RWPE2 (cell line): Measurements from ENCODE around the gene FAM216B.

Experiments
- ATAC-seq: fragments of 200-7000 bp; cut with Tn5 transposase; 3 replicates; pipeline ENCODE4 v1.9.1; 2021; ENCODE audit warnings: low read depth
- DNase-seq: peaks from one replicate; pipeline ENCODE4 v3.0.0-alpha.2; 2020; ENCODE audit warnings: low spot score
- H3K27ac ChIP-seq: fragments of 450-650 bp; 2 replicates; pipeline ENCODE4 v1.5.1; 2017; ENCODE audit warnings: mild to moderate bottlenecking; ENCODE audit not compliant: poor library complexity, severe bottlenecking
- H3K27me3 ChIP-seq: fragments of 250-450 bp; sonication (Bioruptor Pico); 2 replicates; pipeline ENCODE4 v1.5.1; 2021; ENCODE audit warnings: mild to moderate bottlenecking, moderate library complexity; ENCODE audit not compliant: insufficient read depth, poor library complexity, severe bottlenecking
- H3K36me3 ChIP-seq: fragments of 250-450 bp; sonication (Bioruptor Pico); 2 replicates; pipeline ENCODE4 v1.5.1; 2020; ENCODE audit warnings: low read depth, mild to moderate bottlenecking, moderate library complexity
- H3K4me1 ChIP-seq: fragments of 250-450 bp; sonication (Bioruptor Pico); 2 replicates; pipeline ENCODE4 v1.5.1; 2021; ENCODE audit warnings: mild to moderate bottlenecking, moderate library complexity; ENCODE audit not compliant: insufficient read depth, poor library complexity, severe bottlenecking
- H3K4me3 ChIP-seq: fragments of 250-450 bp; sonication (Bioruptor Pico); 2 replicates; pipeline ENCODE4 v1.5.1; 2021; ENCODE audit warnings: mild to moderate bottlenecking, moderate library complexity; ENCODE audit not compliant: severe bottlenecking
- H3K9me3 ChIP-seq: fragments of 250-450 bp; sonication (Bioruptor Pico); 2 replicates; pipeline ENCODE4 v1.5.1; 2021; ENCODE audit warnings: mild to moderate bottlenecking, moderate library complexity; ENCODE audit not compliant: severe bottlenecking
- TF ChIP-seq, protein P1 (sequence below): fragments of 450-650 bp; IDR thresholded peaks from one replicate; pipeline ENCODE4 v1.5.1; 2017; ENCODE audit warnings: mild to moderate bottlenecking, moderate library complexity; ENCODE audit not compliant: poor library complexity, severe bottlenecking

The FAM216B gene

DNA sequence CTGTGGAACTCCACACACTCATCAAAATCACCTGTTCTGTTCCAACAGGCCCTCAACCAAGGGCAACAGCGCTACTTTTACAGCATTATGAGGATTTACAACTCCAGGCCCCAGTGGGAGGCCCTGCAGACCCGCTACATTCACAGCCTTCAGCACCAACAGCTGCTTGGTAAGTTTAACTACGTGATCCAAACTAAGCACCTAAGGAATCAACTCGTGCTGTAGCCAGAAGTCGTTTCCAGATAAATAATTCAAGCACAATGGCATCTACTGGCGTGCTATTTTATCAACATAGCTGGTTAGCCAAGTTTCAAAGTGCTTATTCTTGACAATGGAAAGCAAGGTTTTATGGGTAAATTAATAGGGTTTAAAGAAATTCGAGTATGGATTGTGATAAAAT lies 5.3 kb downstream of the FAM216B start:
- no peak overlapping the region for H3K4me3 ChIP-seq
- DNase-seq (no peak), ATAC-seq (no peak)
- no peaks in the 10 kb centered on the region for H3K27me3 ChIP-seq
- no peaks in the 10 kb centered on the region for H3K36me3 ChIP-seq
- H3K4me1 ChIP-seq: no peaks in the 10 kb centered on the region
- H3K9me3 ChIP-seq: no peaks in the 10 kb centered on the region
- H3K27ac ChIP-seq: no peak overlapping the region
- TF ChIP-seq, protein P1, sequence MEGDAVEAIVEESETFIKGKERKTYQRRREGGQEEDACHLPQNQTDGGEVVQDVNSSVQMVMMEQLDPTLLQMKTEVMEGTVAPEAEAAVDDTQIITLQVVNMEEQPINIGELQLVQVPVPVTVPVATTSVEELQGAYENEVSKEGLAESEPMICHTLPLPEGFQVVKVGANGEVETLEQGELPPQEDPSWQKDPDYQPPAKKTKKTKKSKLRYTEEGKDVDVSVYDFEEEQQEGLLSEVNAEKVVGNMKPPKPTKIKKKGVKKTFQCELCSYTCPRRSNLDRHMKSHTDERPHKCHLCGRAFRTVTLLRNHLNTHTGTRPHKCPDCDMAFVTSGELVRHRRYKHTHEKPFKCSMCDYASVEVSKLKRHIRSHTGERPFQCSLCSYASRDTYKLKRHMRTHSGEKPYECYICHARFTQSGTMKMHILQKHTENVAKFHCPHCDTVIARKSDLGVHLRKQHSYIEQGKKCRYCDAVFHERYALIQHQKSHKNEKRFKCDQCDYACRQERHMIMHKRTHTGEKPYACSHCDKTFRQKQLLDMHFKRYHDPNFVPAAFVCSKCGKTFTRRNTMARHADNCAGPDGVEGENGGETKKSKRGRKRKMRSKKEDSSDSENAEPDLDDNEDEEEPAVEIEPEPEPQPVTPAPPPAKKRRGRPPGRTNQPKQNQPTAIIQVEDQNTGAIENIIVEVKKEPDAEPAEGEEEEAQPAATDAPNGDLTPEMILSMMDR: no peak

DNA sequence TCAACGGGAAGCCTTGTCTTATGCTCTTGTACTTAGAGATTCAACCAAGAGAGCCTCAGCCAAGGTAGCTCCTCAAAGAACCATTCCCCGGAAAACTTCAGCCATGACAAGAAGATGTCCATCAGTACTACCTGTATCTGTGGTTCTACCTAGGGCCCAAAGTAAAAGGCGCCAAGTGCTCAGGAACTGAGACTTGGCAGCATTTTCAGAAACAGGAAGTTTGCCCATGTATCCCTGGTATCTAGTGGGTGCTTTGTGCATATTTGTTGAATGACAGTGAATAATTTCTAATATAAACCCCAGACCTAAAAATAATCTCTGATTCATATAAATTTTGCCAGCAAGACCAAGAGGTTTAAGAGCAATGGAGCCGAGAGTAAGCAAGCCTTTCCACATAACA lies 7.2 kb downstream of the FAM216B start:
- Histone ChIP-seq H3K27me3 (no peaks in the 10 kb centered on the region), H3K4me3 (no peak overlapping the region), H3K36me3 (no peaks in the 10 kb centered on the region), H3K9me3 (no peaks in the 10 kb centered on the region), H3K27ac (no peak overlapping the region), H3K4me1 (no peaks in the 10 kb centered on the region)
- DNase-seq (no peak), ATAC-seq (no peak)
- TF ChIP-seq, protein P1: no peak

DNA sequence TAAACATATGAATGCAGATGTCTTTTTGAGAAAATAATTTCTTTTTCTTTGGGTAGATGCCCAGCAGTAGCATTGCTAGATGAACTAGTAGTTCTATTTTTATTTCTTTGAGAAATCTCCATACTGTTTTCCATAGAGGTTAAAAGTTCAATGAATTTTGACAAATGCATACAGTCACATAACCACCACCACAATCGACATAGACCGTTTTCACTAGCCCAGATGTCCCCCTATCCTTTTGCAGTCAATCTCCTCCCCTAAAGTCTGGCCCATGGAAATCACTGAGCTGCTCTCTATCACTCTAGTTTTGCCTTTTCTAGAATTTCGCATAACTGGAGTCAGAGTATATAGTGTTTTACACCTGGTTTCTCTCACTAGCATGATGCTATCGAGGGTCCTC lies 10.8 kb downstream of the FAM216B start:
- no peak for ATAC-seq
- TF ChIP-seq, protein P1: no peak

DNA sequence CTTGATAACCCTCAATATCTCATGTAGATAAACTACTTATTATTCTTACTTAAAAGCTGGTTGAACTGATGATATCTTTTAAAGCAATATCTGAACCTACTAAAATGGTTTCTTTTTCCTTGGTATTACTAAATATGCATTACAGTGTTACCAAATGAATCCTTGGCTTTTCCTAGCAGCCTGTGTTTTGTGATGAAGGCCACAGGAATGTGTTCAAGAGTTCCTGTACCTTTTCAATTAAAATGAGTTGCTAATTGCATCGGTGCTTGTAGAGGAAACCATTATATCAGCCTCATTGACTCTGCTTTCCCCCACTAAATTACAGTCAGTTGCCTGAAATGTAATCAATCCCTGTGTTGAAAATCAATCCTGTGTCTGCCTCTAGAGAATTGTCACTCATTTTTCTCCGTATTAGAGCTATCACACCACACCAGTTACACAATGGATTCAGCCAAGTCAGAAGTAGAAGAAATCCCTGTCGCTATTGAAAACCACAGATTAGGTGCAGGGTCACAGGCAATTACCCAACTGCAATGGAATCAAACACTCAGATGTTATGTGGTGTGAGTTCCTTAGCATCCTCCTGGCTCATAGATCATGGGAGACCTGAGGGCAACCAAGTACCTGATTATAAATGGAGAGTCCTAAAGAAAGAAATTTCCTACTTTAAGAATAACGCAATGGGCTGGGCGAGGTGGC lies 13.3 kb downstream of the FAM216B start:
- Histone ChIP-seq H3K4me1 (no peaks in the 10 kb centered on the region), H3K9me3 (no peaks in the 10 kb centered on the region), H3K36me3 (no peaks in the 10 kb centered on the region), H3K27ac (no peak overlapping the region), H3K4me3 (no peak overlapping the region), H3K27me3 (no peaks in the 10 kb centered on the region)
- DNase-seq (no peak), ATAC-seq (no peak)
- TF ChIP-seq, protein P1: no peak

More for the DNA sequence above, 10.8 kb downstream of the FAM216B start:
- H3K27me3 ChIP-seq: no peaks in the 10 kb centered on the region
- H3K9me3 ChIP-seq: no peaks in the 10 kb centered on the region
- no peak overlapping the region for H3K4me3 ChIP-seq
- H3K36me3 ChIP-seq: no peaks in the 10 kb centered on the region
- no peak overlapping the region for H3K27ac ChIP-seq
- no peaks in the 10 kb centered on the region for H3K4me1 ChIP-seq
- DNase-seq: no peak

DNA sequence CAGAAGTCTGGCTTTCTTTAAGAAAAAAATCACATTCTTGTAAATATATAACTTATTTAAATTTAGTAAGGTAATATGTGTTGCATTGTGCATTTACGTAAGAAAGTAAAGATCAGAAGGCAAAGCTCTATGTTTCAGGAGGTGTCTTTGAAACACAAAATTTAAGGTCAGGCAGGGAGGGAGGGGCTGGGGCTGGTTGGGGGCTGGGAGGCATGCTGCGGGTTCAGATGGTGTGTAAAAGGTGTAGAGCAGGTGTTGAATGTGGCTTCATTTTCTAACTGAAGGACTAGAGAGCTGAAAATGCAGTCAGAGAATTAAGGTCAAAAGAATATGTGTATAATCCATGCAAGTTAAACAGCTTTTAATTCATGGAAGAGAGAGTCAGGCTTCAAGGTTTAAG lies 14.3 kb downstream of the FAM216B start:
- no peak overlapping the region for H3K4me3 ChIP-seq
- TF ChIP-seq, protein P1: no peak
- no peaks in the 10 kb centered on the region for H3K9me3 ChIP-seq
- no peak for DNase-seq
- H3K36me3 ChIP-seq: no peaks in the 10 kb centered on the region
- no peak overlapping the region for H3K27ac ChIP-seq
- ATAC-seq: no peak
- H3K27me3 ChIP-seq: no peaks in the 10 kb centered on the region
- no peaks in the 10 kb centered on the region for H3K4me1 ChIP-seq
